Stimulated activated naive CD8-positive, alpha-beta T cell treated with anti-CD3 and anti-CD28 coated beads, Interleukin-15, Interleukin-2, amounts not matched to agents 100 ng/mL and 50 ng/mL, for 24 hours (primary cell): ENCODE results near the gene MAP2K7.

ENCODE experiments used
- H3K27ac Mint-ChIP-seq: one replicate; pipeline ENCODE4 v1.8.0; 2021; ENCODE audit warnings: mild to moderate bottlenecking, mixed read lengths
- H3K27me3 Mint-ChIP-seq: one replicate; pipeline ENCODE4 v1.8.0; 2021; ENCODE audit warnings: mixed read lengths
- H3K36me3 Mint-ChIP-seq: one replicate; pipeline ENCODE4 v1.8.0; 2021; ENCODE audit warnings: low read depth, mixed read lengths
- H3K4me1 Mint-ChIP-seq: one replicate; pipeline ENCODE4 v1.8.0; 2021; ENCODE audit warnings: low read depth, mixed read lengths
- H3K4me3 Mint-ChIP-seq: one replicate; pipeline ENCODE4 v1.8.0; 2021; ENCODE audit warnings: mild to moderate bottlenecking, mixed read lengths
- H3K9me3 Mint-ChIP-seq: one replicate; pipeline ENCODE4 v1.8.0; 2021; ENCODE audit warnings: mixed read lengths

MAP2K7 gene

DNA sequence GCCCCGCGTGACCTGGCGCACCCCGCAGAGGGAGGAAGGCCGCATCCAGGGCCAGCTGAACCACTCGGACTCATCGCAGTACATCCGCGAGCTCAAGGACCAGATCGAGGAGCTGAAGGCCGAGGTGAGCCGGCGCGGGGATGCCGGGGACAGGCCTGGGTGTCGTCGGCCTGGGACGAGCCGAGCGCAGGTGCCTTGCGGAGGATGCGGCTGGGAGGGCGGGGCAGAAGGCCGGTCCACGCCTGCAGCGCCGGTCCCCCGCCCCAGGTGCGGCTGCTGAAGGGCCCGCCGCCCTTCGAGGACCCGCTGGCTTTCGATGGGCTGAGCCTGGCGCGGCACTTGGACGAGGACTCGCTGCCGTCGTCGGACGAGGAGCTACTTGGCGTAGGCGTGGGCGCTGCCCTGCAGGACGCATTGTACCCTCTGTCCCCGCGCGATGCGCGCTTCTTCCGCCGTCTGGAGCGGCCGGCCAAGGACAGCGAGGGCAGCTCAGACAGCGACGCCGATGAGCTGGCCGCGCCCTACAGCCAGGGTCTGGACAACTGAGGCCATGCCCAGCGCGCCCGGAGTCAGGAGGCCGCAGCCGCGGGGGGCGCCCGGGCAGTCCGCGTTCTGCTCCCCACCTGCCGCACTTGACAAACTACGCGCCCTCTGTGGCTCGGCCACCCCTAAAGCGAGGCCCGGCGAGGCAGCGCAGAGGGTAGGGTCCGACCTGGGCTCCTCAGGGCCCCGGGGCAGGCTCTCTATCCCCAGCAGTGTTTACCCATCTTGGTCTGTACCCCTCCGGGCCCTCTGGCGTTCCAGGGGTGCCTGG, 40.3 kb upstream of the MAP2K7 start:
- Mint-ChIP-seq H3K27ac (no peak overlapping the region), H3K4me3 (no peak overlapping the region)

GRCh38 chr19:7863971-7864689, 39.5 kb upstream of the MAP2K7 start:
- no peak overlapping the region for H3K27ac Mint-ChIP-seq
- H3K4me3 Mint-ChIP-seq = no peak overlapping the region

More for the DNA sequence above, 40.3 kb upstream of the MAP2K7 start:
- Mint-ChIP-seq H3K9me3 (no peaks in the 10 kb centered on the region), H3K27me3 (peaks cover 21% of the 10 kb centered on the region), H3K36me3 (no peaks in the 10 kb centered on the region), H3K4me1 (peaks cover 24% of the 10 kb centered on the region)

GRCh38 chr19:7864690-7865074, 39.0 kb upstream of the MAP2K7 start:
- Mint-ChIP-seq H3K27me3 (peaks cover 21% of the 10 kb centered on the region), H3K4me3 (no peak overlapping the region), H3K4me1 (peaks cover 24% of the 10 kb centered on the region), H3K27ac (no peak overlapping the region), H3K36me3 (no peaks in the 10 kb centered on the region), H3K9me3 (no peaks in the 10 kb centered on the region)

More at GRCh38 chr19:7863971-7864689, 39.5 kb upstream of the MAP2K7 start:
- Mint-ChIP-seq H3K4me1 (peaks cover 24% of the 10 kb centered on the region), H3K36me3 (no peaks in the 10 kb centered on the region), H3K9me3 (no peaks in the 10 kb centered on the region), H3K27me3 (peaks cover 21% of the 10 kb centered on the region)

GRCh38 chr19:7865262-7865911, 38.3 kb upstream of the MAP2K7 start:
- Mint-ChIP-seq H3K4me1 (peaks cover 24% of the 10 kb centered on the region), H3K4me3 (no peak overlapping the region), H3K27ac (no peak overlapping the region), H3K36me3 (no peaks in the 10 kb centered on the region), H3K9me3 (no peaks in the 10 kb centered on the region), H3K27me3 (peaks cover 21% of the 10 kb centered on the region)

DNA sequence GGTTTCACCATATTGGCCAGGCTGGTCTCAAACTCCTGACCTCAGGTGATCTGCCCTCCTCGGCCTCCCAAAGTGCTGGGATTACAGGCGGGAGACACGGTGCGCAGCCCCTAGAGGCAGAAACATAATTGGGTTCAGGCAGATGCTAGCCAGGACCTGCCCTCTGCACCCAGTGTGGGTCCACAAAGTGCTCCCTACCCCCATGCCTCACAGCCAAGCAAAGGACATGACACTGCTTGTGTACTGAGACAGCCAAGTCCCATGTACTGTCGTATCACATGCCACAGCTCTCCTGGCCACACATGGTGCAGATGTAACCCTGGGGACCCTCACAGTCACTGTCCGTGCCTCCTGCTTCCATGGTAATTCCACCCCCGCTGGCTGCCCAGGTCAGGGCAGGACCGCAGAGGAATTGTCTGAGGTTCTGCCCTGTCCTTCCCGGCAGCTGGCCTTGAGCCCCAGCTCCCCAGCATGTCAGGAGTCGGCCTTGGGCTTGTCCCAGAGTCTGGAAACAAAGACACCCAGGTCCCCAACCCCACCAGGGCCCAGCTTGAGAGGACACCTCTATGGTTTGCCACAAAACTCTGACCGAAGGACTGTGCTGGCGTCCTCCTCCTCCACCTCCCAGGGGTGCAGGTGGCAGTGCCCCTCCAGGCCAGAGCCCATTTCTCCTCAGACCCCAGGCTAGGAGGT, 37.1 kb upstream of the MAP2K7 start:
- H3K36me3 Mint-ChIP-seq = no peaks in the 10 kb centered on the region
- H3K4me3 Mint-ChIP-seq = no peak overlapping the region
- H3K27me3 Mint-ChIP-seq = peaks cover 25% of the 10 kb centered on the region
- no peak overlapping the region for H3K27ac Mint-ChIP-seq
- no peaks in the 10 kb centered on the region for H3K9me3 Mint-ChIP-seq
- H3K4me1 Mint-ChIP-seq = peaks cover 27% of the 10 kb centered on the region

- Mint-ChIP-seq H3K4me3 (no peak overlapping the region), H3K4me1 (peaks cover 30% of the 10 kb centered on the region), H3K36me3 (no peaks in the 10 kb centered on the region), H3K27me3 (peaks cover 32% of the 10 kb centered on the region), H3K27ac (no peak overlapping the region), H3K9me3 (no peaks in the 10 kb centered on the region)
Measured at GRCh38 chr19:7867092-7867844, 36.4 kb upstream of the MAP2K7 start.

DNA sequence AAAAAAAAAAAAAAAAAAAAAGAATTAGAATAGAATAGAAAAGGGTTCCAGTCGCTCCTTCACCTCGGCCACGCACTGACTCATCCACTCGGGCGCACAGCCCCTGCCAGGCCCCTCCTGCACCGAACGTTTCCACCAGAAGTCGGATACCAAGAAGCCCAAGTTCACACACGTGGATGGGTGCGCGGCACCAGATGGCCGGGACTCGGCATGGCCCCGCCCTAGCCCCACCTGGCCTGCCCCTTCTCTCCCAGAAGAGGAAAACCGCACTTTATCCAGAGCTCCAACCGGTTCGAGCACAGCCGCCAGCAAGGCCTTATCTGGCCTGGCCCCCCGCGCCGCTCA, 35.4 kb upstream of the MAP2K7 start:
- Mint-ChIP-seq H3K9me3 (no peaks in the 10 kb centered on the region), H3K36me3 (no peaks in the 10 kb centered on the region), H3K27ac (no peak overlapping the region), H3K4me3 (peak overlapping the region; percentile 74), H3K27me3 (peaks cover 38% of the 10 kb centered on the region), H3K4me1 (peaks cover 29% of the 10 kb centered on the region)

- Mint-ChIP-seq H3K9me3 (no peaks in the 10 kb centered on the region), H3K27ac (no peak overlapping the region), H3K27me3 (peaks cover 38% of the 10 kb centered on the region), H3K36me3 (no peaks in the 10 kb centered on the region), H3K4me3 (peak overlapping the region; percentile 74), H3K4me1 (peaks cover 32% of the 10 kb centered on the region)
Measured at GRCh38 chr19:7868671-7869452, 34.8 kb upstream of the MAP2K7 start.

DNA sequence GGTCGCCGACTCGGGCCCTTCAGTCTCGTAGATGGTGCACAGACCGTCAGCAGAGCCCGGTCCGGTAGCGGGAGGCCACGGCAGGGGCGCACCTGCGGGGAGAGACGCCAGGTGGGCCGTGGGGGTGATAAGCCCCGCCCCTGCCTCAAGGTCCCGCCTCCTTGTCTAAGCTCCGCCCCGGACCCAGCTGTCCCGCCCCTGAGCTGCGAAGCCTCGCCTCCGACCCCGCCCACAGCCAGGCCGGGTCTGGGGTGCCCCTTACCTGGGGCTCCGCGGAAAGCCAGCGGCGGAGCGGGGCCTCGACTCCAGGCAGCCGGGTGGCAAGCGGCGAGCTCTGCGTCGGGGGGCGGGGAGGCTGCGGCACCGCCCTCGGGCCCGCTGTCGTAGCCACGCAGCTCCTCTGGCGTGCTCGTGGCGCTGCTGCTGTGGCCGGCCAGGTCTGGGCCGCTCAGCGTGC, 34.2 kb upstream of the MAP2K7 start:
- H3K4me1 Mint-ChIP-seq = peaks cover 32% of the 10 kb centered on the region
- no peaks in the 10 kb centered on the region for H3K9me3 Mint-ChIP-seq
- no peak overlapping the region for H3K27ac Mint-ChIP-seq
- peaks cover 34% of the 10 kb centered on the region for H3K27me3 Mint-ChIP-seq
- H3K4me3 Mint-ChIP-seq = no peak overlapping the region
- no peaks in the 10 kb centered on the region for H3K36me3 Mint-ChIP-seq

GRCh38 chr19:7869910-7870511, 33.7 kb upstream of the MAP2K7 start:
- Mint-ChIP-seq H3K9me3 (no peaks in the 10 kb centered on the region), H3K27me3 (peaks cover 32% of the 10 kb centered on the region), H3K36me3 (no peaks in the 10 kb centered on the region), H3K4me1 (peaks cover 36% of the 10 kb centered on the region), H3K4me3 (no peak overlapping the region), H3K27ac (no peak overlapping the region)

- Mint-ChIP-seq H3K27ac (no peak overlapping the region), H3K4me1 (peaks cover 33% of the 10 kb centered on the region), H3K27me3 (peaks cover 27% of the 10 kb centered on the region), H3K9me3 (no peaks in the 10 kb centered on the region), H3K36me3 (no peaks in the 10 kb centered on the region), H3K4me3 (no peak overlapping the region)
Measured at GRCh38 chr19:7870571-7871436, 32.9 kb upstream of the MAP2K7 start.

- Mint-ChIP-seq H3K9me3 (no peaks in the 10 kb centered on the region), H3K4me3 (peak overlapping the region; percentile 10), H3K27ac (peak overlapping the region; percentile 34), H3K27me3 (peaks cover 27% of the 10 kb centered on the region), H3K36me3 (no peaks in the 10 kb centered on the region), H3K4me1 (peaks cover 33% of the 10 kb centered on the region)
Measured at GRCh38 chr19:7871437-7872305, 32.0 kb upstream of the MAP2K7 start.
